GM12878 (cell line): ENCODE data around the gene CLEC4D. TPM values are rescaled to one million over a fixed set of nuclear protein-coding genes. Genes with fewer than 3 reads are reported as not detected.

Experiments used
- BRCA1 ChIP-seq: IDR thresholded peaks from 2 replicates; pipeline ENCODE4 v1.6.1; 2011; ENCODE audit warnings: low read depth, low read length, improper control_type of control experiment
- CHD4 ChIP-seq: fragments of 200-600 bp; sonication (generic); IDR thresholded peaks from 2 replicates; pipeline ENCODE4 v1.6.1; 2016; ENCODE audit warnings: mild to moderate bottlenecking
- HCFC1 ChIP-seq: fragments of 150-350 bp; IDR thresholded peaks from 2 replicates; pipeline ENCODE4 v1.6.1; 2014; ENCODE audit warnings: low read length
- IRF5 ChIP-seq: fragments of 450-650 bp; IDR thresholded peaks from 2 replicates; pipeline ENCODE4 v1.6.1; 2017; ENCODE audit warnings: borderline replicate concordance
- NR2F1 ChIP-seq: fragments of 450-650 bp; conservative IDR thresholded peaks from 2 replicates; pipeline ENCODE4 v1.6.1; 2017; ENCODE audit warnings: mild to moderate bottlenecking
- polyA plus RNA-seq, 11 experiments: library from polyadenylated mRNA; depleted of rRNA in 4 of 11; unstranded in 6 of 11; stranded (reverse) in 5 of 11; fragments of >200 nt; fragmentation: Nextera tagmentation in 4 of 11; fragmentation: Illumina TruSeq in 1 of 11; extraction: Ambion mirVana in 4 of 11; extraction: Trizol in 1 of 11; gene quantifications; 1 replicate in 1 of 11; 2 replicates in 10 of 11; pipeline versions ENCODE4 v1.2.1 to v1.2.3, GENCODE V29; 2011 to 2016; ENCODE audit warnings: inconsistent platforms in 2 of 11, missing spikeins in 2 of 11, low read depth in 1 of 11
- small RNA-seq: library from RNA; depleted of rRNA; stranded (forward); fragments of <200 nt; gene quantifications from one replicate; pipeline ENCODE3, GENCODE V24; 2014
- total RNA-seq, 4 experiments: library from RNA; depleted of rRNA in 3 of 4; stranded (reverse); fragments of >200 nt in 3 of 4; fragmentation: Illumina TruSeq in 1 of 4; extraction: Trizol in 1 of 4; gene quantifications; 2 replicates each; pipeline versions ENCODE4 v1.2.1 to v1.2.3, GENCODE V29; 2013 to 2021

The CLEC4D gene
- total and polyA plus RNA-seq, 10 of the 15 experiments (the other 5 are each of a cell fraction or from before 2014, with no cell fraction given), result not detected

DNA sequence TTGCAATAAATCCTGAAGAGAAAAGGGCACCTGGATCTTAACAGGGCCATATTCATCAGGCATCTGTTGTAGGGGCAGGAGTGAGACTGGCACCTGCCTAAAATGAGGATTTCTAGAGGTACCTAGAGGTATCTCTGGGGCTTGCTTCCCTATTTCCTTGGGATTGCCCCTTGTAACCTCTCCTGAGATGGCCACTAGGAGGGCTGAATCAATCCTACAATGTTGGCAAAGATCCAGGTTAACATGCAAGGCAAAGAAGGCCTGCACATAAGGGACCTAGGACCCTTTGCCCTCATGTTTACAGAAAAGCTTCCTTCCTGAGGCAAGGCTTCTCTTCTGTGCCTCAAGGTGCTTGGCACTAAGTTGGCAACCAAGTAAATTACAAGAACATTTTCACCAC, 53.2 kb downstream of the CLEC4D start (continued):
- TF ChIP-seq BRCA1 (no peak), HCFC1 (no peak), NR2F1 (no peak), IRF5 (no peak), CHD4 (no peak)

Small RNA genes lying within 50 kb of the gene (small RNA-seq; reads per million reads assigned to genes)
- not detected for gene RNU6-275P

Other genes with a start within 250 kb of the CLEC4D start
- not detected in 2 replicates for gene CLEC6A, start 57.5 kb upstream of the CLEC4D start, total RNA-seq (2014; rRNA removed)
- not detected in 2 replicates for gene CLEC6A, start 57.5 kb upstream of the CLEC4D start, total RNA-seq (2014; rRNA removed; fragmentation: Illumina TruSeq; extraction: Trizol)
- not detected in 2 replicates for gene CLEC6A, start 57.5 kb upstream of the CLEC4D start, total RNA-seq (2021)
- not detected in 2 replicates for gene CLEC6A, start 57.5 kb upstream of the CLEC4D start, polyA plus RNA-seq (2011; rRNA removed)
- gene CLEC6A, start 57.5 kb upstream of the CLEC4D start, polyA plus RNA-seq (2014; fragmentation: Illumina TruSeq; extraction: Trizol), result not detected in 2 replicates
- gene CLEC6A, start 57.5 kb upstream of the CLEC4D start, polyA plus RNA-seq (2014; fragmentation: Nextera tagmentation; extraction: Ambion mirVana), result not detected
- gene CLEC6A, start 57.5 kb upstream of the CLEC4D start, polyA plus RNA-seq (2014; rRNA removed), result not detected in 2 replicates
- gene CLEC6A, start 57.5 kb upstream of the CLEC4D start, polyA plus RNA-seq (2016; fragmentation: Nextera tagmentation; extraction: Ambion mirVana), result not detected
- not detected in 2 replicates for gene CLEC4E, start 27.4 kb downstream of the CLEC4D start, total RNA-seq (2014; rRNA removed)
- not detected in 2 replicates for gene CLEC4E, start 27.4 kb downstream of the CLEC4D start, total RNA-seq (2014; rRNA removed; fragmentation: Illumina TruSeq; extraction: Trizol)
- not detected in 2 replicates for gene CLEC4E, start 27.4 kb downstream of the CLEC4D start, total RNA-seq (2021)
- not detected in 2 replicates for gene CLEC4E, start 27.4 kb downstream of the CLEC4D start, polyA plus RNA-seq (2011; rRNA removed)
- not detected in 2 replicates for gene CLEC4E, start 27.4 kb downstream of the CLEC4D start, polyA plus RNA-seq (2014; fragmentation: Illumina TruSeq; extraction: Trizol)
- not detected for gene CLEC4E, start 27.4 kb downstream of the CLEC4D start, polyA plus RNA-seq (2014; fragmentation: Nextera tagmentation; extraction: Ambion mirVana)
- not detected in 2 replicates for gene CLEC4E, start 27.4 kb downstream of the CLEC4D start, polyA plus RNA-seq (2014; rRNA removed)
- gene CLEC4E, start 27.4 kb downstream of the CLEC4D start, polyA plus RNA-seq (2016; fragmentation: Nextera tagmentation; extraction: Ambion mirVana), result not detected
- 16.1 and 17.1 TPM in 2 replicates for gene AICDA, start 99.4 kb downstream of the CLEC4D start, total RNA-seq (2014; rRNA removed)
- 13.2 and 14.2 TPM in 2 replicates for gene AICDA, start 99.4 kb downstream of the CLEC4D start, total RNA-seq (2014; rRNA removed; fragmentation: Illumina TruSeq; extraction: Trizol)
- gene AICDA, start 99.4 kb downstream of the CLEC4D start, total RNA-seq (2021), result 11.5 and 12.7 TPM in 2 replicates
- gene AICDA, start 99.4 kb downstream of the CLEC4D start, polyA plus RNA-seq (2011; rRNA removed), result 20.5 and 22.4 TPM in 2 replicates
- 12.5 and 17.0 TPM in 2 replicates for gene AICDA, start 99.4 kb downstream of the CLEC4D start, polyA plus RNA-seq (2014; fragmentation: Illumina TruSeq; extraction: Trizol)
- 1 to 10 TPM; 9.4 to 9.6 TPM for gene AICDA, start 99.4 kb downstream of the CLEC4D start, polyA plus RNA-seq (2014; fragmentation: Nextera tagmentation; extraction: Ambion mirVana)
- 18.1 and 23.0 TPM in 2 replicates for gene AICDA, start 99.4 kb downstream of the CLEC4D start, polyA plus RNA-seq (2014; rRNA removed)
- gene AICDA, start 99.4 kb downstream of the CLEC4D start, polyA plus RNA-seq (2016; fragmentation: Nextera tagmentation; extraction: Ambion mirVana), result 10 to 100 TPM; 24.0 to 24.9 TPM
- gene MFAP5, start 149.3 kb downstream of the CLEC4D start, total RNA-seq (2014; rRNA removed), result 0.06 TPM in 1 of 2 replicates, not detected in the other
- gene MFAP5, start 149.3 kb downstream of the CLEC4D start, total RNA-seq (2014; rRNA removed; fragmentation: Illumina TruSeq; extraction: Trizol), result not detected in 2 replicates
- not detected in 2 replicates for gene MFAP5, start 149.3 kb downstream of the CLEC4D start, total RNA-seq (2021)
- gene MFAP5, start 149.3 kb downstream of the CLEC4D start, polyA plus RNA-seq (2011; rRNA removed), result 0.10 and 0.14 TPM in 2 replicates
- gene MFAP5, start 149.3 kb downstream of the CLEC4D start, polyA plus RNA-seq (2014; fragmentation: Illumina TruSeq; extraction: Trizol), result not detected in 2 replicates
- gene MFAP5, start 149.3 kb downstream of the CLEC4D start, polyA plus RNA-seq (2014; fragmentation: Nextera tagmentation; extraction: Ambion mirVana), result not detected
- gene MFAP5, start 149.3 kb downstream of the CLEC4D start, polyA plus RNA-seq (2014; rRNA removed), result not detected in 2 replicates
- gene MFAP5, start 149.3 kb downstream of the CLEC4D start, polyA plus RNA-seq (2016; fragmentation: Nextera tagmentation; extraction: Ambion mirVana), result under 1 TPM in 1 of 2 experiments, not detected in 1; 0.12 TPM
- 0.28 and 2.3 TPM in 2 replicates for gene RIMKLB, start 184.5 kb downstream of the CLEC4D start, total RNA-seq (2014; rRNA removed)
- gene RIMKLB, start 184.5 kb downstream of the CLEC4D start, total RNA-seq (2014; rRNA removed; fragmentation: Illumina TruSeq; extraction: Trizol), result 0.40 and 0.64 TPM in 2 replicates
- 0.49 and 0.77 TPM in 2 replicates for gene RIMKLB, start 184.5 kb downstream of the CLEC4D start, total RNA-seq (2021)
- gene RIMKLB, start 184.5 kb downstream of the CLEC4D start, polyA plus RNA-seq (2011; rRNA removed), result 0.53 and 0.61 TPM in 2 replicates
- 0.59 and 0.70 TPM in 2 replicates for gene RIMKLB, start 184.5 kb downstream of the CLEC4D start, polyA plus RNA-seq (2014; fragmentation: Illumina TruSeq; extraction: Trizol)
- gene RIMKLB, start 184.5 kb downstream of the CLEC4D start, polyA plus RNA-seq (2014; fragmentation: Nextera tagmentation; extraction: Ambion mirVana), result under 1 TPM; 0.15 to 0.21 TPM
- gene RIMKLB, start 184.5 kb downstream of the CLEC4D start, polyA plus RNA-seq (2014; rRNA removed), result 0.83 and 0.86 TPM in 2 replicates
- gene RIMKLB, start 184.5 kb downstream of the CLEC4D start, polyA plus RNA-seq (2016; fragmentation: Nextera tagmentation; extraction: Ambion mirVana), result under 1 TPM; 0.44 to 0.59 TPM